H1 (cell line): ENCODE data around the gene HELQ.

Experiments used
- CEBPB ChIP-seq: IDR thresholded peaks from 2 replicates; pipeline ENCODE4 v1.6.1; 2012; ENCODE audit warnings: low read depth, low read length
- CTCF ChIP-seq, 3 experiments: IDR thresholded peaks; 1 replicate in 2 of 3; 2 replicates in 1 of 3; pipeline versions ENCODE4 v1.5.1 to v1.6.1; 2011; ENCODE audit warnings: low read length in 3 of 3, mild to moderate bottlenecking in 3 of 3, inconsistent platforms in 2 of 3, low read depth in 1 of 3, moderate library complexity in 1 of 3; ENCODE audit not compliant: insufficient read depth in 1 of 3; ENCODE audit errors: control extremely low read depth in 1 of 3
- JUND ChIP-seq: IDR thresholded peaks from 2 replicates; pipeline ENCODE4 v1.6.1; 2011; ENCODE audit warnings: mild to moderate bottlenecking, improper control_type of control experiment, low read length
- POLR2A ChIP-seq, 2 experiments: IDR thresholded peaks; 1 replicate in 1 of 2; 2 replicates in 1 of 2; pipeline ENCODE4 v1.6.1; 2011; ENCODE audit warnings: low read depth in 2 of 2, low read length in 2 of 2, mild to moderate bottlenecking in 2 of 2; ENCODE audit errors: control extremely low read depth in 1 of 2
- SIN3A ChIP-seq, 2 experiments: IDR thresholded peaks in 1 of 2; conservative IDR thresholded peaks in 1 of 2; 2 replicates each; pipeline ENCODE4 v1.6.1; 2011 to 2012; ENCODE audit warnings: low read length in 2 of 2, improper control_type of control experiment in 1 of 2, low read depth in 1 of 2, mild to moderate bottlenecking in 1 of 2
- TF ChIP-seq, protein P1 (sequence below): IDR thresholded peaks from 2 replicates; pipeline ENCODE4 v1.6.1; 2012; ENCODE audit warnings: inconsistent platforms

DNA sequence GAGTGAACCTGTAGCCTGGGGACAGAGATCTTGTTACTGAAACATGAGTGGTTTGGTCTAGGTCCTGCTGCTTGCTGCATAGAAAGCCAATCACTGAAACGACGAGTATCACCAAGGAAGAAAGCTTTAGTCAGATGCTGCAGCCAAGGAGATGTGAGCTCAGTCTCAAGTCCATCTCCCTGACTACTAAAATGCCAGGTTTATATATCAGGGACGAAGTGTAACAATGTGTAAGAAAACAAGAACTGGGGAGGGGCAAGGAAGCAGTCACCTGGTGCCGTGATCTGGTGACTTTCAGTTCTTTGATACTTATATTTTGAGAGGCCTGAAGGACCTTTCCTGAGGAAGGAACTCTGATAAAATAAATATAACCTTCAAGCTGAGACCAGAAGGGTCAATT is 48.9 kb upstream of the HELQ start:
- no peak for TF ChIP-seq CTCF (IDR thresholded peaks at IDR 0.05; ENCODE audit: control extremely low read depth in 1 of 3, insufficient read depth in 1 of 3, low read depth in 1 of 3, low read length in 3 of 3)
- TF ChIP-seq SIN3A (conservative IDR thresholded peaks at IDR 0.05 in 1 of 2, IDR thresholded peaks at IDR 0.05 in 1 of 2; ENCODE audit: low read depth in 1 of 2, low read length in 2 of 2) = no peak
- no peak for TF ChIP-seq CEBPB
- TF ChIP-seq JUND = no peak
- TF ChIP-seq POLR2A (IDR thresholded peaks at IDR 0.05; ENCODE audit: control extremely low read depth in 1 of 2, low read depth in 2 of 2, low read length in 2 of 2) = no peak
- TF ChIP-seq, protein P1, sequence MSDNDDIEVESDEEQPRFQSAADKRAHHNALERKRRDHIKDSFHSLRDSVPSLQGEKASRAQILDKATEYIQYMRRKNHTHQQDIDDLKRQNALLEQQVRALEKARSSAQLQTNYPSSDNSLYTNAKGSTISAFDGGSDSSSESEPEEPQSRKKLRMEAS = no peak
